HG03565 (cell line): ENCODE measurements around the gene OAS3.
"Not testable (repeated sequence)": the region's sequence is repeated elsewhere in the genome, so short reads cannot be mapped to it uniquely, and the experiment has no call there.

Experiments used
- ATAC-seq: cut with Tn5 transposase; IDR thresholded peaks from one replicate; pipeline ENCODE4 v1.9.1; 2021; ENCODE audit warnings: mild to moderate bottlenecking, moderate library complexity; ENCODE audit not compliant: unreplicated experiment

OAS3 gene

GRCh38 chr12:112919121-112919520, 19.2 kb upstream of the OAS3 start:
- no peak for ATAC-seq

- ATAC-seq = no peak
Measured at GRCh38 chr12:112924986-112925385, 13.3 kb upstream of the OAS3 start.

- ATAC-seq = not testable (repeated sequence)
Measured at GRCh38 chr12:112926416-112927033, 11.7 kb upstream of the OAS3 start.

DNA sequence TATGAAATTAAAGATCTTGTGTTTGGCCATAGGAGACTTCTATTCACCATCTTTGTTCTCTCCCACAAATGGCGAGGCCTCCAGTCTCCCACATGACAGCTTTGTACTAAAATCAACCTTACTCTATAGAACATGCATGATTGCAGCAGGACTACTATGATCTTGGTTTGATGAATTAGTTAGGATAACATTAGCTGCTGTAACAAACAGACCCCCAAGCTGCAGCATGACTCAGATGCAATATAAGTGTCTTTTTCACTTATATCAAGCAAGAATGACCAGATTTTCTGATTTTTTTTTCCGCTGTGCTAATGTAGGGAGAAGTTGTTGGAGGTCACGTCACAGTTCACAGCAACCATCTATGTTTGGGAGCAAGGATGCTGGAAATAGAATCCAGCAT, 10.8 kb upstream of the OAS3 start:
- no peak for ATAC-seq

DNA sequence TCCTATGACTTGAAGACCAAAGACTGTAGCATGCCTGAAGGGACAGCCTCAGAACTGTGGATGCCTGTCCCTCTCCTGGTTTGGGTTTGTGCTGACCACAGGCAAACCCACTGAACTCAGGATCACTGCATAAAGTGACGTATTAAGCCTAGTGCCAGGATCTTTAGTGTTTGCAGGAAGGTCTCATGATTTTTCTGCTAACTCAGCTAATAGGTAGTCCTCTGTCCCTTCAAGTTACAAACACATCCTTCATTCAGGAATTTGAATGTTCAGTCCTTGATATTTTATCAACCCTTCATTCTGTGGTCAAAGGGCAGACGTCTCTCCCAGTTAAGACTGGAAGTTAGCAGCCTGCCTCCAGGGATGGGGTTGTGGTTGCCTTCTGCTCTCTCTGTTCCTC, 10.3 kb upstream of the OAS3 start:
- ATAC-seq = no peak

- ATAC-seq = no peak
Measured at GRCh38 chr12:112928978-112929377, 9.3 kb upstream of the OAS3 start.

DNA sequence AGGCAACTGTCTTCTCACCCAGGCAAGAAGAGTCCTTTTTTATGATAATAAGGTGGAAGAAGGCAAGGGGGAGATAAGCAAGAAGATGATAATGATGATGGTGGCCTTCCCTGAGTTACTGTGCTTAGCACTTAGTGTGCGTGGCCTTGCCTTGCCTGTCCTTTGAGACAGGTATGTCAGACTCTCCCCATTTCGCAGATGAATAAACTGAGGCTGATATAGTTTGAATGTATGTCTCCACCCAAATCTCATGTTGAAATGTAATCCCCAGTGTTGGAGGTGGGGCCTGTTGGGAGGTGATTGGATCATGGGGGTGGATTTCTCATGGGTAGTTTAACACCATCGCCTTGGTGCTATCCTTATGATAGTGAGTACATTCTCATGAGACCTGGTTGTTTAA, 8.6 kb upstream of the OAS3 start:
- ATAC-seq = no peak

DNA sequence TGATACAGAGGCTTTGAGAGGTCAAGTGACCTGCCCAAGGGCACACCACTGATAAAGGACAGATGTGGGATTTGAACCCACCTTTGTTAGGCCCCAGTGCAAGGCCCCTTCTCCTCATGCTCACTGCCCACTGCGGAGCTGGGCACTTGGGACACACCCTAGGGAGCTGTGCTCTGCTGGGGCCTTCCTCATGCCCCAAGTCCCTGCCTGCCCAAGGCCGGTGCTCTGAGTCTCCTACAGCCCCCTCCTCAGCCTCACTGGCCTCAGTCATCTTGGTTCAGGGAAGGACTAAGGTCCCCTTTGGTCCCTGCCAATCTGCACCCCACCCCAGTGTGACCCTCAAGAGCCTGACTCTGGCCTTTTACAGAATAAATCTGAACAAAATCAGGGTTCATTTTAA, 7.9 kb upstream of the OAS3 start:
- no peak for ATAC-seq

DNA sequence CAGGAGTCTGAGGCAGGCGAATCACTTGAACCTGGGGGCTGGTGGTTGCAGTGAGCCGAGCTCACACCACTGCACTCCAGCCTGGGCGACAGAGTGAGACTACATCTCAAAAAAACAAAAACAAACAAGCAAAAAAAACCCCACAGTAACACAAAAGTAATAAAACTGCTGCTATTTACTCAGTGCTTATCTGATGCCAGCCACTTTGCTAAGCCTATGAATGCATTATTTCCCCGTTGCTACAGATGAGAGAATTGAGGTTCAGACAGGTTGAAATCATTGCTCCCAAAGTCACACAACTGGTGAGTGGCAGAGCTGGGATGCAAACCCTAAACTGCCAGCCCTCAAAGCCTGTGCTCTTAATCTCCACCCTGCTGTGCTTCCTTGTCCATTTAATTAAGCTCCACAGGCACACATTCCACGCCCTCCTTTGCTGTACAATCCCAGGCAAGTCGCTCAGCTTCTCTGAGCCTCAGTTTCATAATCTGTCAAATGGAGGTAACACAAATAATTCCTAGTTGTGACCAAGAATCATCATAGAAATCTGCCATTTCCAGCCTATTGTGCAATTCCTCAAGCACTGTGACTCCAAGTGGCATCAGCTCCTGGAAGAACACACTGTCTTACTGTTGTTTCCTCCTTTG, 5.7 kb upstream of the OAS3 start:
- ATAC-seq = no peak

GRCh38 chr12:112933129-112933505, 5.2 kb upstream of the OAS3 start:
- no peak for ATAC-seq

GRCh38 chr12:112936264-112936663, 2.0 kb upstream of the OAS3 start:
- ATAC-seq = no peak

DNA sequence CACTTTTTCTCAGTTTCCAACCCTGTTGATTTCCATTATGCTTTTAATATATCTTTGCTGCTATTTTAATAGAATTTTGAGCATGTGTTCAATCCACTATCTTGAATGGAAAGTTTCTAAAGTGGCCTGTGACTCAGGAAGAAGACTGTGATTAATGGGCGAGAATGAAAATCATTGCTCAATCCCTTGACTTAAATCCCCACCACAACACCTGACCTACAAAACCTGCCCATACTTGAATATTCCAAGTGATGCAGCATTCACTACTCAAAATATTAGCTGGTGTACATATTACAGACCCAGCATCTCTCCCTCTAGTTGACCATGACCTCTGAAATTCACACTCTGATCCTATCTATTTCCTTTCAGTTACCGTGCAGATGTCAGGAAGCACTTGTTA, 1.3 kb upstream of the OAS3 start:
- no peak for ATAC-seq

DNA sequence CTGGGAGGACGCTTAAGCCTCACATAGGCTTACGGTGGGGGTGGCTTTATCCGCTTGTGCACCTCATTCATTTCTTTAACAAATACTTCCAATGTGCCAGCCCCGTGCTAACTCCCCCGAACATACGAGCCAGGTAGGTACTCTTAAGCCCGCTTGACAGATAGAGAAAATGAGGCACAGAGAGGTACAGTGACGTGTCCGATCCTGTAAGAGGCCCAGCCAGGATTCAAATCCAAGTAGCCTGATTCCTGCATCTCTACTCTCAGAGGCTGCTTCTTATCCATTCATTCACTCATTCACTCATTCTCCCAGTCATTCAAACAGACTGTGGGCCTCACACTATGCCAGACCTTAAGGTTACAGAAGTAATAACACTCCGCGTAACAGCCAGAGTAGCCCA, 477 bp downstream of the OAS3 start:
- ATAC-seq = no peak

- ATAC-seq = peak; percentile 51
Measured at GRCh38 chr12:112939761-112940381, 1.6 kb downstream of the OAS3 start.

DNA sequence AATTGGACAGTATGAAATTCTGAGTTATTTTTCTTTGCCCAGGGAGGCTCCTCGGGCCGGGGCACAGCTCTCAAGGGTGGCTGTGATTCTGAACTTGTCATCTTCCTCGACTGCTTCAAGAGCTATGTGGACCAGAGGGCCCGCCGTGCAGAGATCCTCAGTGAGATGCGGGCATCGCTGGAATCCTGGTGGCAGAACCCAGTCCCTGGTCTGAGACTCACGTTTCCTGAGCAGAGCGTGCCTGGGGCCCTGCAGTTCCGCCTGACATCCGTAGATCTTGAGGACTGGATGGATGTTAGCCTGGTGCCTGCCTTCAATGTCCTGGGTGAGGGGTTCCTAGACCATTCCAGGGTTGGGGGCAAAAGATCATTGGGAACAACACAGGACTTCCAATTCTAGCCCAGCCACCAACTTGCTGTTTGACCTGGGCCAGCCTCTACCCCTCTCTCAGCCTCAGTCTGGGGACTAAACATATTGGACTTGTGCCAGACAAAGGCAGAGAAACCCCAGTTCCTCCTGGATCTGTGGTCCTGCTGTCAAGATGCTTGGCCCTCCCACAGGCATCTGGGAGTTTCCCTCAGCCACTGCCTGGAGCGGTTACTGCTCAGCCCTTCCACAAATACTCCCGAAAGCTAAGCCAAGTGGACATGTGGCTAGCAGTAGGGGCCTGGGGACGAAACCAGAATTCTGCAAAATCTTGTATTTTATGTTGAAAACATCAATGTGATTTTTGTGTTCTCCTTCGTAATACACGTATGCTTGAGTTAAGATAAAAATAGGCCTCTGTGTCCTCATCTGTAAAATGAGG, 3.5 kb downstream of the OAS3 start:
- ATAC-seq = no peak

- no peak for ATAC-seq
Measured at GRCh38 chr12:112942572-112942971, 4.3 kb downstream of the OAS3 start.

- no peak for ATAC-seq
Measured at GRCh38 chr12:112944024-112944690, 5.9 kb downstream of the OAS3 start.

- ATAC-seq = no peak
Measured at GRCh38 chr12:112945515-112945914, 7.2 kb downstream of the OAS3 start.

- no peak for ATAC-seq
Measured at GRCh38 chr12:112946236-112947000, 8.1 kb downstream of the OAS3 start.

DNA sequence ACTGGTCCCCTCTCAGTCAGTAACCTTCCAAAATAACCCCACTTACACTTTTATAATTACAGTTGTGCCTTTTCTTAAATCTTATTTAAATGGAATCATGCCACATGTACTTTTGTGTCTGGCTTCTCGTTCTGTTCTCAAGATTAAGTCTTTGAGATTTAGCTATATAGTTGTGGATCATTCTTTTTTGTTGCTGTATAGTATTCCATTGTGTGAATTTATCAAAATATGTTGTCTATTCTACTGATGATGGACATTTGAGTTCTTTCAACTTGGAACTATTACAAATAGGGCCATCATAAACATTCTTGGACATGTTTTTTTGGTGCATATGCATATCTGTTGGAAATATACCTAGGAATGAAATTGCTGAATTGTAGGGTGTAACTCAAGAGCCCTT, 9.0 kb downstream of the OAS3 start:
- no peak for ATAC-seq
